Type B pancreatic cell (in vitro differentiated cells): ENCODE measurements around the gene PTTG1IP. TPM values are rescaled to one million over a fixed set of nuclear protein-coding genes. Genes with fewer than 3 reads are reported as not detected.

Source experiments
- DNase-seq: peaks from one replicate; pipeline ENCODE4 v3.0.0; 2021; ENCODE audit warnings: mixed read lengths; ENCODE audit not compliant: unreplicated experiment; ENCODE audit errors: extremely low spot score
- H3K27ac Mint-ChIP-seq: 2 replicates; pipeline ENCODE4 v1.8.0; 2021; ENCODE audit warnings: mild to moderate bottlenecking, mixed read lengths
- H3K27me3 Mint-ChIP-seq: 2 replicates; pipeline ENCODE4 v1.8.0; 2021; ENCODE audit warnings: mixed read lengths
- H3K36me3 Mint-ChIP-seq: 2 replicates; pipeline ENCODE4 v1.8.0; 2021; ENCODE audit warnings: mixed read lengths
- H3K4me1 Mint-ChIP-seq: one replicate; pipeline ENCODE4 v1.8.0; 2021; ENCODE audit warnings: mixed read lengths; ENCODE audit not compliant: unreplicated experiment
- H3K4me3 Mint-ChIP-seq: 2 replicates; pipeline ENCODE4 v1.8.0; 2021; ENCODE audit warnings: mild to moderate bottlenecking, mixed read lengths
- H3K9me3 Mint-ChIP-seq: 2 replicates; pipeline ENCODE4 v1.8.0; 2021; ENCODE audit warnings: mixed read lengths
- total RNA-seq: library from RNA; stranded (reverse); gene quantifications from 2 replicates; pipeline ENCODE4 v1.2.1, GENCODE V29; 2021; ENCODE audit warnings: low replicate concordance
- TF ChIP-seq, protein P1 (sequence below): fragments of 200-600 bp; sonication (generic); conservative IDR thresholded peaks from 2 replicates; pipeline ENCODE4 v1.5.0; 2021; ENCODE audit warnings: antibody characterized with exemption, mild to moderate bottlenecking

PTTG1IP gene
- total RNA-seq, 1 donor from 2014 or later = 168 TPM

DNA sequence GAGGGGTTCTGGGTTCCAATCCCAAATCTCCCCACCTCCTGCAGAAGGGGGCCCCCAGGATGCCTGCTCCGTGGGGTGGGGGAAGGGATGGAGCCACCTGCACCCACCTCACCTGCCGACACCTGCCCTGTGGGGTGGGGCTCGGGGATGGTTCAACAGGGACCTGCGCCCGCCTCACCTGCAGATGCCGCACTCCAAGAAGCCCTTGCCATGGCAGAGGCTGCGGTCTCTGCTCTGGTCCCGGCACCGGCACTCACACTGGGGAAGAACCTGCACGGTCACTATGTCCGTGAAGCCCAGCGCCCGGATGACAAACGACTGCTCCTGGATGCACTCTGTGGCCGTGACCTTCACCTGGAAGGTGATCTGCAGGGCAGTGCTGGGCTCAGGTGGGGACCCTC lies 18.1 kb upstream of the PTTG1IP start:
- H3K27me3 Mint-ChIP-seq = peaks cover 9% of the 10 kb centered on the region

DNA sequence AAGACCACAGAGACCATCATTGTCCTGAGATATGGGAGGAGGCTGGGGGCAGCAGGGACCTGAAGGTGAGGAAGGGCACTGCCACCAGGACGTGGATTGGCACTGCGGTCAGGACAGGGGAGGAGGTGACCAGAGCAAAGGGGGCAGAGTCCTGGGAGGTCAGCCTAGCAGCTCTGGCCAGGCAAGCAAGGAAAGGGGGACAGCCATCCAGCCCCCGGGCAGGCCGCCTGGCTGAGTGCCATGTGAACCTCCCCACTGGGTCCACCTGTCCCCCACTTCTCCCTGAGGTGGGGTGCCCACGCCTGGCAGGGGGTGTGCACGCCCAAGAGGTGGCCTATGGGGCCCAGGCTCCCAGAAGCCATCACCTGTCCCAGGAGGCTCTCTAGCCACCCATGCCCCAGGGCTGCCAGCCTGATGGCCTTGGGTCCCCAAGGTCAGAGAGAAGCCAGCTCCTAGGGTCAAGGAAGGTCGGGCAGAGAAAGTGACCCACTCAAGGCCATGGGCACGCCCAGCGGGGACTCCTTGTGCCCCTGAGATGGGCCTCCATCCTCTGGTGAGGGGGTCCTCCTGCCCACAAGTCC lies 17.6 kb upstream of the PTTG1IP start:
- no peaks in the 10 kb centered on the region for H3K36me3 Mint-ChIP-seq
- TF ChIP-seq, protein P1, sequence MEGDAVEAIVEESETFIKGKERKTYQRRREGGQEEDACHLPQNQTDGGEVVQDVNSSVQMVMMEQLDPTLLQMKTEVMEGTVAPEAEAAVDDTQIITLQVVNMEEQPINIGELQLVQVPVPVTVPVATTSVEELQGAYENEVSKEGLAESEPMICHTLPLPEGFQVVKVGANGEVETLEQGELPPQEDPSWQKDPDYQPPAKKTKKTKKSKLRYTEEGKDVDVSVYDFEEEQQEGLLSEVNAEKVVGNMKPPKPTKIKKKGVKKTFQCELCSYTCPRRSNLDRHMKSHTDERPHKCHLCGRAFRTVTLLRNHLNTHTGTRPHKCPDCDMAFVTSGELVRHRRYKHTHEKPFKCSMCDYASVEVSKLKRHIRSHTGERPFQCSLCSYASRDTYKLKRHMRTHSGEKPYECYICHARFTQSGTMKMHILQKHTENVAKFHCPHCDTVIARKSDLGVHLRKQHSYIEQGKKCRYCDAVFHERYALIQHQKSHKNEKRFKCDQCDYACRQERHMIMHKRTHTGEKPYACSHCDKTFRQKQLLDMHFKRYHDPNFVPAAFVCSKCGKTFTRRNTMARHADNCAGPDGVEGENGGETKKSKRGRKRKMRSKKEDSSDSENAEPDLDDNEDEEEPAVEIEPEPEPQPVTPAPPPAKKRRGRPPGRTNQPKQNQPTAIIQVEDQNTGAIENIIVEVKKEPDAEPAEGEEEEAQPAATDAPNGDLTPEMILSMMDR = no peak
- no peak for DNase-seq
- H3K9me3 Mint-ChIP-seq = no peaks in the 10 kb centered on the region
- H3K27me3 Mint-ChIP-seq = peaks cover 9% of the 10 kb centered on the region
- no peak overlapping the region for H3K4me3 Mint-ChIP-seq
- H3K4me1 Mint-ChIP-seq = no peaks in the 10 kb centered on the region
- H3K27ac Mint-ChIP-seq = no peak overlapping the region

More for the DNA sequence above, 18.1 kb upstream of the PTTG1IP start:
- no peak for DNase-seq
- Mint-ChIP-seq H3K27ac (no peak overlapping the region), H3K36me3 (no peaks in the 10 kb centered on the region), H3K4me1 (no peaks in the 10 kb centered on the region), H3K4me3 (no peak overlapping the region), H3K9me3 (no peaks in the 10 kb centered on the region)
- TF ChIP-seq, protein P1 = no peak

DNA sequence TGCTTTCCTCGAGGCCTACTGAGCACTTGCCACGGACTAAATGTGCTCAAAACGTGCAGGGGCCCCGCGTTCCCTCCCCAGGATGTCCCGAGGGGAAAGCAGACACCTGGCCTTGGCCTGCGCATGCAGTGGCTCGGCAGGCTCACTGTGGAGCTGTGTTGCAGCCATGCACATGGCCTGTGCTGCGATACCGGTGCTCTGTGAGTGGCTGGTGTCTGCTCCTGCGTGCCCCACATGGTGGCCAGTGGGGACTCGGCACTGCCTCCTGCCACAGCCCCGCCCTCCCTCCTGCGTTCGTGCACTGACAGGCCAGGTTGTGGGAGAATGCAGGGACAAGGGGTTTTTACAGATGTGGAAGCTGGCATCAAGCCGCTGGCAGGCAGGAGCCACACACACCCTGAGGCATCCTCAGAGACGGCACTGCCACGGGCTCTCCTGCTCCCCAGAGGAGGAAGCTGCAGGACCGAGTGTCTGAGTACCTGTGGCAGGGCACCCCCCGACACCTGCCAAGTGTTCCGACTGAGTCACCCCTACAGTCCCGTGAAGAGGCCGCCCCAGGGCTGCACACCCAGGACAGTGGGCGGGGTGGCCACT lies 16.9 kb upstream of the PTTG1IP start:
- no peaks in the 10 kb centered on the region for H3K9me3 Mint-ChIP-seq
- H3K36me3 Mint-ChIP-seq = no peaks in the 10 kb centered on the region
- TF ChIP-seq, protein P1 = no peak
- no peak overlapping the region for H3K4me3 Mint-ChIP-seq
- DNase-seq = no peak
- no peak overlapping the region for H3K27ac Mint-ChIP-seq
- H3K4me1 Mint-ChIP-seq = no peaks in the 10 kb centered on the region
- peaks cover 9% of the 10 kb centered on the region for H3K27me3 Mint-ChIP-seq

DNA sequence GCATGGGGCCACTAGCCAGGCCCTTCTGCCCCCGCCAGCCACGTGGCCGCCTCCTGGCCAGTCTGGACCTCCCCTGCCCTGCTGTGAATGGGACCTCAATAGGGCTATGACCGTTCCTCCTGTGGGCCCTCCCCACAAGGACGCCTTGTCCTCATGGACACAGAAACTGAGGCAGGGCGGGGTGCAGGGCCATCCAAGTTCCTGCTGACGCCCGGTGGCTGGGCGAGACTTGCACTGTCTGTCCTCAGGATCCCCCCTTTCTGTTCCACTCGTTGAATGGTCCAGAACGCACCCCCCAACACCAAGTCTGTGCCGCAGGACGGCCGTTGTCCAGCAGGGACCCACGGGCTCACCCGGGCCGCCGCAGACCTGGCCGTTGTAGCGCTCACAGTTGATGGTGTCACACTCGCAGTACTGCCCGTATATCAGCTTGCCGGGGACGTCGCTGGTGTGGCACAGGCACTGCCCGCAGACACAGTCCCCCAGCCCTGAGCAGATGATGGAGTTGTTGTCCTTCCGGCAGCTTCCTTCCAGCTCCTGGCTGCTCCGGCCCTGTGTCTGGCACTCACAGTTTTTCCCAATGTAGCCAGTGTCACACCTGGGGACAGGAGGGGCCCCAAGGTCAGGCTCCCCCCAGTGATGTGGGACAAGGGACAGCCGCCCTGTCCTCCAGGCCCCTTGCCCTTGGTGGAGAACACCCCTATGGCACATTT lies 16.3 kb upstream of the PTTG1IP start:
- Mint-ChIP-seq H3K4me1 (no peaks in the 10 kb centered on the region), H3K27ac (no peak overlapping the region), H3K36me3 (no peaks in the 10 kb centered on the region), H3K27me3 (peaks cover 9% of the 10 kb centered on the region), H3K4me3 (no peak overlapping the region), H3K9me3 (no peaks in the 10 kb centered on the region)
- DNase-seq = no peak
- TF ChIP-seq, protein P1 = no peak

DNA sequence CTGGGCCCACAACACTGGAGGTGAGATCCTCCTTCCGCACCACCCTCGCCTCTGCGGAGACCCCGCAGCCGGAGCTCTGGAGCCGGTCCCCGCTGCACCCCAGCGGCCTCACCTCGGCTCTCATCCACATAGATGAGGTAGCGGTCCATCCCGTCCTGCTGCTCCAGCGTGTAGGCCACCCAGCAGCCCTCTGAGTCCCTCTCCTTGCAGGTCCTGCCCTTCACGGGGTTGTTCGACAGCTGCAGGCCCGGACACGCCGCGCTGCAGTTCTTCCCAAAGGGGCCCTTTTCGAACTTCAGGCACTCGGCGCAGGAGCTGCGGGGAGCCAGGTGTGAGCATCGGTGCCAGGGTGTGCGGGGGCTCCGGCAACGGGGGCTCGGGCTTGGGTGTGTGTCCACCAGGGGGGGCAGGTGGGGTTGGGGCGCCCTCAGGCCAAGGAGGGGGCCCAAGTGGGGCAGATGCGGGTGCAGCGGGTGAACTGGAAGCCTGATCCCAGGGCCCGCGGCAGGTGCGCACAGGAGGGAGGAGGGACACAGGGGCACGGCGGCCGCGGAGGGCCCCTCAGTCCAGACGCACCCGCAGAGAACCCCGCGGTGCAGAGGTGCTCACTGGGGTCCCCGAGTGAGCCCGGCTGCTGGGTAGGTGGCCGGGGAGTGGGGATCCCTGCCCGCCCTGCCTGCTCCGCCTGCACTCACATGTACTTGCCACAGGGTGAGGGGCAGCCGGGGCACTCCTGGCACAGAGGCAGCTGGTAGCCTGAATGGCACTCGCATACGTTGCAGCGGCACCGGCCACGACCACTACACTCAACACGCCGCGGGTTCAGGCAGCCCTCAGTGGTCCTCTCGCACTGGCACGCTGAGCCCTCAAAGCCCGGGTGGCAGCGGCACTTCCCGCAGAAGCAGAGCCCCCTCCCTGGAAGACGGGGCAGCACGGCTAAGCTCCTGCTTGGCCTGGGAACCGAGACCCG lies 15.4 kb upstream of the PTTG1IP start:
- TF ChIP-seq, protein P1 = no peak
- Mint-ChIP-seq H3K36me3 (no peaks in the 10 kb centered on the region), H3K27me3 (peaks cover 7% of the 10 kb centered on the region), H3K4me3 (no peak overlapping the region), H3K4me1 (no peaks in the 10 kb centered on the region), H3K9me3 (no peaks in the 10 kb centered on the region), H3K27ac (no peak overlapping the region)
- no peak for DNase-seq
